ENCODE results near the gene FBXO31. TPM values are rescaled to one million over a fixed set of nuclear protein-coding genes. Genes with fewer than 3 reads are reported as not detected.
A peak's percentile ranks its signal among the peaks of the same experiment; 100 is the strongest.

Gene FBXO31
- total and polyA plus RNA-seq, 2 of the 13 experiments (the other 11 are each of a cell fraction or from before 2014, with no cell fraction given), result 92.4 to 101 TPM

- peak; percentile 91; the same call in 1 of the 2 replicates for TF ChIP-seq ZBTB4 (CRISPR knock-in tag; IDR thresholded peaks at IDR 0.05; ENCODE audit: borderline replicate concordance)
- TF ChIP-seq NFYC (CRISPR knock-in tag; IDR thresholded peaks at IDR 0.05), result peak; percentile 12
- TF ChIP-seq, protein P1, sequence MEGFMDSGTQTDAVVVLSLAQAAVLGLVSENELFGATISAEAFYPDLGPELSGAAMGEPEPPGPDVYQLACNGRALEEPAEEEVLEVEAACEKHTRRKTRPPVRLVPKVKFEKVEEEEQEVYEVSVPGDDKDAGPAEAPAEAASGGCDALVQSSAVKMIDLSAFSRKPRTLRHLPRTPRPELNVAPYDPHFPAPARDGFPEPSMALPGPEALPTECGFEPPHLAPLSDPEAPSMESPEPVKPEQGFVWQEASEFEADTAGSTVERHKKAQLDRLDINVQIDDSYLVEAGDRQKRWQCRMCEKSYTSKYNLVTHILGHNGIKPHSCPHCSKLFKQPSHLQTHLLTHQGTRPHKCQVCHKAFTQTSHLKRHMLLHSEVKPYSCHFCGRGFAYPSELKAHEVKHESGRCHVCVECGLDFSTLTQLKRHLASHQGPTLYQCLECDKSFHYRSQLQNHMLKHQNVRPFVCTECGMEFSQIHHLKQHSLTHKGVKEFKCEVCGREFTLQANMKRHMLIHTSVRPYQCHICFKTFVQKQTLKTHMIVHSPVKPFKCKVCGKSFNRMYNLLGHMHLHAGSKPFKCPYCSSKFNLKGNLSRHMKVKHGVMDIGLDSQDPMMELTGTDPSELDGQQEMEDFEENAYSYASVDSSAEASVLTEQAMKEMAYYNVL (CRISPR knock-in tag; IDR thresholded peaks at IDR 0.05; ENCODE audit: borderline replicate concordance), result no peak
- TF ChIP-seq NCOA1 (CRISPR knock-in tag; IDR thresholded peaks at IDR 0.05), result peak; percentile 92; the same call in 1 of the 2 replicates
- TF ChIP-seq CTCF (CRISPR knock-in tag; IDR thresholded peaks at IDR 0.05), result no peak; the same call in 1 of the 2 replicates
- TF ChIP-seq PHF5A (CRISPR knock-in tag; IDR thresholded peaks at IDR 0.05; ENCODE audit: low read depth, unreplicated experiment), result no peak
- TF ChIP-seq ZBTB8A (CRISPR knock-in tag; IDR thresholded peaks at IDR 0.05; ENCODE audit: borderline replicate concordance, low read depth), result peak; percentile 99
- TF ChIP-seq CERS6 (CRISPR knock-in tag; IDR thresholded peaks at IDR 0.05), result no peak
- TF ChIP-seq JUNB (CRISPR knock-in tag; IDR thresholded peaks at IDR 0.05; ENCODE audit: borderline replicate concordance), result no peak
- no peak; the same call in 1 of the 2 replicates for TF ChIP-seq GPN1 (CRISPR knock-in tag; IDR thresholded peaks at IDR 0.05; ENCODE audit: borderline replicate concordance)
- TF ChIP-seq TFDP1 (CRISPR knock-in tag; IDR thresholded peaks at IDR 0.05; ENCODE audit: borderline replicate concordance), result no peak; the same call in 1 of the 2 replicates
- TF ChIP-seq, protein P2, sequence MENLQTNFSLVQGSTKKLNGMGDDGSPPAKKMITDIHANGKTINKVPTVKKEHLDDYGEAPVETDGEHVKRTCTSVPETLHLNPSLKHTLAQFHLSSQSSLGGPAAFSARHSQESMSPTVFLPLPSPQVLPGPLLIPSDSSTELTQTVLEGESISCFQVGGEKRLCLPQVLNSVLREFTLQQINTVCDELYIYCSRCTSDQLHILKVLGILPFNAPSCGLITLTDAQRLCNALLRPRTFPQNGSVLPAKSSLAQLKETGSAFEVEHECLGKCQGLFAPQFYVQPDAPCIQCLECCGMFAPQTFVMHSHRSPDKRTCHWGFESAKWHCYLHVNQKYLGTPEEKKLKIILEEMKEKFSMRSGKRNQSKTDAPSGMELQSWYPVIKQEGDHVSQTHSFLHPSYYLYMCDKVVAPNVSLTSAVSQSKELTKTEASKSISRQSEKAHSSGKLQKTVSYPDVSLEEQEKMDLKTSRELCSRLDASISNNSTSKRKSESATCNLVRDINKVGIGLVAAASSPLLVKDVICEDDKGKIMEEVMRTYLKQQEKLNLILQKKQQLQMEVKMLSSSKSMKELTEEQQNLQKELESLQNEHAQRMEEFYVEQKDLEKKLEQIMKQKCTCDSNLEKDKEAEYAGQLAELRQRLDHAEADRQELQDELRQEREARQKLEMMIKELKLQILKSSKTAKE (CRISPR knock-in tag; IDR thresholded peaks at IDR 0.05; ENCODE audit: borderline replicate concordance), result no peak
- peak; percentile 27 for TF ChIP-seq SALL1 (CRISPR knock-in tag; IDR thresholded peaks at IDR 0.05)
- no peak for TF ChIP-seq TRIM24 (CRISPR knock-in tag; IDR thresholded peaks at IDR 0.05)
- no peak for TF ChIP-seq PHB2 (IDR thresholded peaks at IDR 0.05; ENCODE audit: partially characterized antibody)
- no peak for TF ChIP-seq ETV5 (CRISPR knock-in tag; IDR thresholded peaks at IDR 0.05; ENCODE audit: borderline replicate concordance)
- TF ChIP-seq ZNF225 (CRISPR knock-in tag; IDR thresholded peaks at IDR 0.05), result no peak; the same call in 1 of the 2 replicates
Observed at GRCh38 chr16:87384162-87384874, 742 bp upstream of the FBXO31 start (continued).

All from HepG2 (cell line).